ENCODE results near the gene CACNA1C.

GRCh38 chr12:2347137-2347843, 294.5 kb downstream of the CACNA1C start:
- TF ChIP-seq CTCF (IDR thresholded peaks at IDR 0.05; ENCODE audit: low read depth, low read length) (no peak), POLR2A (IDR thresholded peaks at IDR 0.05; ENCODE audit: extremely low read depth, insufficient read length) (no peak), MYC (IDR thresholded peaks at IDR 0.05; ENCODE audit: low read depth, low read length) (no peak)
- TF ChIP-seq, protein P1, sequence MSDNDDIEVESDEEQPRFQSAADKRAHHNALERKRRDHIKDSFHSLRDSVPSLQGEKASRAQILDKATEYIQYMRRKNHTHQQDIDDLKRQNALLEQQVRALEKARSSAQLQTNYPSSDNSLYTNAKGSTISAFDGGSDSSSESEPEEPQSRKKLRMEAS (IDR thresholded peaks at IDR 0.05; ENCODE audit: low read depth, low read length) = no peak
